Hematopoietic multipotent progenitor cell treated with erythropoietin and hydrocortisone succinate and interleukin-3 and kit ligand, for 8 days (in vitro differentiated cells): ENCODE results near the gene TMOD3.
"Not testable (repeated sequence)": the region's sequence is repeated elsewhere in the genome, so short reads cannot be mapped to it uniquely, and the experiment has no call there.

Experiments
- DNase-seq: peaks from one replicate; pipeline ENCODE4 v3.0.0-alpha.2; 2015

The TMOD3 gene

GRCh38 chr15:51865317-51865716 lies 35.9 kb downstream of the TMOD3 start:
- no peak for DNase-seq

GRCh38 chr15:51866161-51866560 lies 36.7 kb downstream of the TMOD3 start:
- DNase-seq: no peak

- no peak for DNase-seq
These were observed 37.3 kb downstream of the TMOD3 start for GRCh38 chr15:51866751-51867150.

- DNase-seq: peak; percentile 77
These were observed 39.6 kb downstream of the TMOD3 start for GRCh38 chr15:51869060-51869421.

GRCh38 chr15:51870774-51871173 lies 41.3 kb downstream of the TMOD3 start:
- no peak for DNase-seq

GRCh38 chr15:51874751-51875644 lies 45.5 kb downstream of the TMOD3 start:
- peak; percentile 53 for DNase-seq

DNA sequence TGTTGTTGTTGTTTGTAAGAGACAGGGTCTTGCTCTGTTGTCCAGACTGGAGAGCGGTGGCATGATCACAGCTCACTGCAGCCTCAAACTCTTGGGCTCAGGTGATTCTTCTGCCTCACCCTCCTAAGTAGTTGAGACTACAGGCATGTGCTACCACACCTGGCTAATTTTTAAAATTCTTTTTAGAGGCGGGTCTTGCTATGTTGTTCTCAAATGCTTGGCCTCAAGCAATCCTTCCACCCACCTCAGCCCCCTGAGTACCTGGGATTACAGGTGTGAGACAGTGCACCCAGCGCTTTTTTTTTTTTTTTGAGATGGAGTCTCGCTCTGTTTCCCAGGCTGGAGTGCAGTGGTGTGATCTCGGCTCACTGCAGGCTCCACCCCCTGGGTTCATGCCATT lies 46.7 kb downstream of the TMOD3 start:
- no peak for DNase-seq

GRCh38 chr15:51878446-51879386 lies 49.3 kb downstream of the TMOD3 start:
- peak; percentile 97 for DNase-seq

- no peak for DNase-seq
These were observed 50.1 kb downstream of the TMOD3 start for GRCh38 chr15:51879555-51879954.

GRCh38 chr15:51883271-51883837 lies 53.9 kb downstream of the TMOD3 start:
- no peak for DNase-seq

DNA sequence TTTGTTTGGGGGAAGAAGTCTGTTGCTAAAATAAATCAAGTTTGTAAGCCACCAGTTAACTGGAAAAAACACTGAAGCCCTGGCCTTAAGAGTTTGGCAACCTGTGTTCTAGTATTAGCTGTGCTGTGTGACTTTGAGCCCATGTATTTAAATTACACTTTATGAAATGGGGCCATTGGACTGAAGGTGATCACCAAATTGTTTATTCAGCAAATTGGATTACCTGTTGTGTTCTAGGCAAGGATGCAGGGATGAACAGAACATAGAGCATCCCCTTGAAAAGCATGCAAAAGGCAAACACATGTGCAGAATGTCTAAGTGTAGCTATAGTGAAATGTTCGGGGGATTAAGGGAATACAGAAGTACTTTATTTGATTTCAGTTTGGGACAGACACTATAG lies 54.6 kb downstream of the TMOD3 start:
- no peak for DNase-seq

DNA sequence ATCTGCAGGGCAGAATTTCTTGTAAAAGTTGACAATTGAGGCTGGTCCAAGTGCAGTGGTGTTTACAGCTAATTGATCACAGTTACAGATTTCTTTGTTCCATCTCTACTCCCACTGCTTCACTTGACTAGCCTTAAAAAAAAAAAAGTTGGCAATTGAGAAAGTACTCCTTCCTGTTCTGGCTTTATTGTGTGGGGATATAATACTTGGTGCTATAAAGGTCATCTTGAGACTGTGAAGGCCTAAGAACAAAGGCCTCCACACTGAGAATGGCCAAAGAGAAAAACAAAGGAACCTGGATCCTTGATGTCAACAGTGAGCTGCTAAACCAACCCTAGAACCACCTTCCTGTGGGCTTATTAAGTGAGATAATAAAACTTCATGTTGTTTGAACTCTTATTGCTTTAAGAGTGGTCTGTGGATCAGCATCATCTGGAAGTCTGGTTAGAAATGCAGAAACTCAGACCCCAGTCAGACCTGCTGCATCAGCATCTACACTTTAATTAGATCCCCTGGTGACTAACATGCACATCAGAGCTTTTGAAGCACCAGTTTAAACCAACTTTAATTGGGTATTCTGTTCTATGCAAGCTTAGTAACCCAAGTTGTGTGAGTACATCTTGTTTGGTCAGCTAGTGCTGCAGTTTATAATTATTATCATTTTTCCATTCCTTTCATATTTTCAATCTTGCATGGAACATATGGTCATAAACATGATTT lies 55.2 kb downstream of the TMOD3 start:
- DNase-seq: no peak

- DNase-seq: not testable (repeated sequence)
These were observed 56.3 kb downstream of the TMOD3 start for GRCh38 chr15:51885758-51886157.

GRCh38 chr15:51887887-51888592 lies 58.6 kb downstream of the TMOD3 start:
- DNase-seq: no peak

- DNase-seq: peak; percentile 53
These were observed 59.2 kb downstream of the TMOD3 start for GRCh38 chr15:51888593-51889195.

GRCh38 chr15:51889486-51889885 lies 60.0 kb downstream of the TMOD3 start:
- DNase-seq: no peak

- no peak for DNase-seq
These were observed 75.0 kb downstream of the TMOD3 start for GRCh38 chr15:51904421-51904820.

GRCh38 chr15:51904931-51905330 lies 75.5 kb downstream of the TMOD3 start:
- DNase-seq: no peak

DNA sequence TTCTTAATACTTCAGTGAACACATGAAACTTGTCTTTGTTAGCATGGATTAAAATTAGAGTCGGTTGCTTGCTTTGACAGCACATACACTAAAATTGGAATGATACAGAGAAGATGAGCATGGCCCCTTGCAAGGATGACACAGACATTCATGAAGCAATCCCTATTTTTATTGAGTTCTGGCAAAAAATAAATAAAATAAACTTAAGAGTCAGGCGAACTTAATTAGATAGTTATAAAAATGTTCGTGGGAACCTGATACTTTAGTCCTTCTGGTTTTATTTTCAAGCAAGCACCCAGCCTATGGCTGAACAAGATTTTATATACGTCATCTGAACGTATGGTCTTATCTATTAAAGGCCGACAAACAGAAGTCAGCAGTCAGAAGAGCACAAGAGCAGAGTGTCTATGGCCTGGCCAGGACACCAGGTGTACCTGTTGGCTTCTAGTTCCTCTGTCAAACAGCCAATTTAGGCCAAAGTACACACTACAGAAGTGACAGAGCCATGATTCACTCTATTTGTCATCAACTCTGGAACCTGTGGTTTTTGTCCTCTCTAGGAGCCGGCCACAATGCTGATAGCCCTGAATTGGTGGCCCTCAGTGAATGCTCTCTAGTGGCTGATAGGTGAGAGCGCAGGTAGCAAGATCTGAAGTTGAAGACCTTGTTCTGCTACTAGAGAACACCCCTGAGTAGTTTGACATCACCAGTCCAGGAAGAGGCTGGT lies 77.8 kb downstream of the TMOD3 start:
- no peak for DNase-seq

DNA sequence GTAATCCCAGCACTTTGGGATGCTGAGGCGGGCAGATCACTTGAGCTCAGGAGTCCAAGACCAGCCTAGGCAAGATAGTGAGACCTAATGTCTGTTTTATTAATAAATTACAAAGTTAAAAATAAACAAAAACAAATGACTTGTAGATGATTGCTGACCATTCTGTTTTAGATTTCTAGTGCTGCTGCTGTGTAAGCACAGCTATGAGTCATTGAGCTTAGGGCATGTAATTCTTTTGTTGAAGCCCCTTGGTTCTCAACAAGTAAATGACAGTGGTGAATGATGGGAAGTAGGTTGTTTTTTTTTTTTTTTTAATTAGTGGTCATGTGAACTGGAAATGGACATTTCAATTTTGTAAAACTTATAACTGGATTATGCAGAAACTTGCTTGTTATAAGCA lies 78.9 kb downstream of the TMOD3 start:
- no peak for DNase-seq

DNA sequence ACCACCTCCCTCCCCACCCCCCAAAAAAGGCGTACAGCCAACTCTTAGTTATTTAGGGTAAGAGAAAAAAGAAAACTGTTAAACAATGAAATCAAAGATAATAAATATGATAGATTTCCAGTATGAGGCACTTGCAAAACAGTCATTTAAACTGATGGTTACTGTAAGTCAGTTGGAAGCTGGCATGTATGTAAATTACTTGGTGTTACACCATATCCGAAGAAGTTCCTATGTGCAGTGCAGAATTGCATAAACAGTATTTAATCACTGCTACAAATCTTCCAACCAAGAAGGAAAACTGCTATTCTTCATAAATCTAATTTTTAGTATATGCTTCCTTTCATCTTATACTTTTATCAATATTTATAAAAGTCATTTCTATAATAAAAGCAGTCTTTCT lies 80.1 kb downstream of the TMOD3 start:
- no peak for DNase-seq
